Cortex of kidney (tissue), 1 donor: ENCODE results near the gene SEZ6.
"Not testable (repeated sequence)": the region's sequence is repeated elsewhere in the genome, so short reads cannot be mapped to it uniquely, and the experiment has no call there.

ENCODE experiments used
- DNase-seq: peaks from one replicate; lab custom pipeline; 2025; lab: John Stamatoyannopoulos, UW

Gene SEZ6

GRCh38 chr17:28934508-28934907, 71.3 kb downstream of the SEZ6 start:
- DNase-seq, result not testable (repeated sequence)

GRCh38 chr17:28929787-28930186, 76.0 kb downstream of the SEZ6 start:
- no peak for DNase-seq

- DNase-seq, result no peak
These were observed 77.8 kb downstream of the SEZ6 start for GRCh38 chr17:28928061-28928460.

GRCh38 chr17:28926786-28927185, 79.0 kb downstream of the SEZ6 start:
- no peak for DNase-seq

GRCh38 chr17:28926366-28926765, 79.5 kb downstream of the SEZ6 start:
- DNase-seq, result no peak

GRCh38 chr17:28925912-28926365, 79.9 kb downstream of the SEZ6 start:
- DNase-seq, result no peak

GRCh38 chr17:28920201-28920600, 85.6 kb downstream of the SEZ6 start:
- DNase-seq, result no peak

GRCh38 chr17:28918295-28918694, 87.5 kb downstream of the SEZ6 start:
- DNase-seq, result no peak

GRCh38 chr17:28917465-28917864, 88.4 kb downstream of the SEZ6 start:
- no peak for DNase-seq

GRCh38 chr17:28917029-28917428, 88.8 kb downstream of the SEZ6 start:
- DNase-seq, result no peak

- DNase-seq, result no peak
These were observed 89.4 kb downstream of the SEZ6 start for GRCh38 chr17:28916302-28916934.

- no peak for DNase-seq
These were observed 92.9 kb downstream of the SEZ6 start for GRCh38 chr17:28912938-28913333.

GRCh38 chr17:28912281-28912937, 93.4 kb downstream of the SEZ6 start:
- no peak for DNase-seq

- no peak for DNase-seq
These were observed 94.3 kb downstream of the SEZ6 start for GRCh38 chr17:28911411-28912045.

GRCh38 chr17:28910534-28910933, 95.3 kb downstream of the SEZ6 start:
- DNase-seq, result no peak

- no peak for DNase-seq
These were observed 97.1 kb downstream of the SEZ6 start for GRCh38 chr17:28908640-28909167.

- no peak for DNase-seq
These were observed 97.9 kb downstream of the SEZ6 start for GRCh38 chr17:28907709-28908475.

- no peak for DNase-seq
These were observed 99.0 kb downstream of the SEZ6 start for GRCh38 chr17:28906706-28907438.

GRCh38 chr17:28906276-28906675, 99.6 kb downstream of the SEZ6 start:
- DNase-seq, result no peak
